ENCODE results near the gene UBAC2.

UBAC2 gene

GRCh38 chr13:99313501-99313900, 112.8 kb downstream of the UBAC2 start:
- no peak overlapping the region for H3K4me3 ChIP-seq (IDR thresholded peaks at IDR 0.05; ENCODE audit: insufficient read depth, low read depth, low read length)
- no peak for TF ChIP-seq CTCF (conservative IDR thresholded peaks at IDR 0.05; ENCODE audit: low read depth, low read length)
- H3K4me2 ChIP-seq = no peak overlapping the region
- no peaks in the 10 kb centered on the region for H3K27me3 ChIP-seq (ENCODE audit: insufficient read depth, low read depth)
- no peaks in the 10 kb centered on the region for H4K20me1 ChIP-seq (ENCODE audit: insufficient read depth)
- H3K27ac ChIP-seq = no peak overlapping the region
- H3K79me2 ChIP-seq (ENCODE audit: insufficient read depth, low read depth) = no peaks in the 10 kb centered on the region
- no peaks in the 10 kb centered on the region for H3K36me3 ChIP-seq (ENCODE audit: insufficient read depth)
- H2AFZ ChIP-seq (ENCODE audit: low read depth) = no peak overlapping the region
- H3K4me1 ChIP-seq (ENCODE audit: low read depth, poor library complexity, severe bottlenecking) = no peaks in the 10 kb centered on the region
- H3K9ac ChIP-seq = no peak overlapping the region

GRCh38 chr13:99313941-99314340, 113.3 kb downstream of the UBAC2 start:
- no peak overlapping the region for H3K9ac ChIP-seq
- no peak for TF ChIP-seq CTCF (conservative IDR thresholded peaks at IDR 0.05; ENCODE audit: low read depth, low read length)
- no peak overlapping the region for H2AFZ ChIP-seq (ENCODE audit: low read depth)
- no peaks in the 10 kb centered on the region for H4K20me1 ChIP-seq (ENCODE audit: insufficient read depth)
- H3K4me3 ChIP-seq (IDR thresholded peaks at IDR 0.05; ENCODE audit: insufficient read depth, low read depth, low read length) = no peak overlapping the region
- H3K4me1 ChIP-seq (ENCODE audit: low read depth, poor library complexity, severe bottlenecking) = no peaks in the 10 kb centered on the region
- no peaks in the 10 kb centered on the region for H3K27me3 ChIP-seq (ENCODE audit: insufficient read depth, low read depth)
- H3K79me2 ChIP-seq (ENCODE audit: insufficient read depth, low read depth) = no peaks in the 10 kb centered on the region
- no peaks in the 10 kb centered on the region for H3K36me3 ChIP-seq (ENCODE audit: insufficient read depth)
- H3K27ac ChIP-seq = no peak overlapping the region
- H3K4me2 ChIP-seq = no peak overlapping the region

GRCh38 chr13:99314640-99315176, 114.1 kb downstream of the UBAC2 start:
- no peak overlapping the region for H3K9ac ChIP-seq
- no peak overlapping the region for H2AFZ ChIP-seq (ENCODE audit: low read depth)
- no peaks in the 10 kb centered on the region for H3K4me1 ChIP-seq (ENCODE audit: low read depth, poor library complexity, severe bottlenecking)
- H3K27me3 ChIP-seq (ENCODE audit: insufficient read depth, low read depth) = no peaks in the 10 kb centered on the region
- H3K79me2 ChIP-seq (ENCODE audit: insufficient read depth, low read depth) = no peaks in the 10 kb centered on the region
- no peaks in the 10 kb centered on the region for H3K36me3 ChIP-seq (ENCODE audit: insufficient read depth)
- no peaks in the 10 kb centered on the region for H4K20me1 ChIP-seq (ENCODE audit: insufficient read depth)
- H3K27ac ChIP-seq = no peak overlapping the region
- TF ChIP-seq CTCF (conservative IDR thresholded peaks at IDR 0.05; ENCODE audit: low read depth, low read length) = no peak
- H3K4me3 ChIP-seq (IDR thresholded peaks at IDR 0.05; ENCODE audit: insufficient read depth, low read depth, low read length) = no peak overlapping the region
- no peak overlapping the region for H3K4me2 ChIP-seq

GRCh38 chr13:99315186-99315585, 114.5 kb downstream of the UBAC2 start:
- H3K4me1 ChIP-seq (ENCODE audit: low read depth, poor library complexity, severe bottlenecking) = no peaks in the 10 kb centered on the region
- no peaks in the 10 kb centered on the region for H3K27me3 ChIP-seq (ENCODE audit: insufficient read depth, low read depth)
- H3K79me2 ChIP-seq (ENCODE audit: insufficient read depth, low read depth) = no peaks in the 10 kb centered on the region
- no peaks in the 10 kb centered on the region for H4K20me1 ChIP-seq (ENCODE audit: insufficient read depth)
- H2AFZ ChIP-seq (ENCODE audit: low read depth) = no peak overlapping the region
- H3K9ac ChIP-seq = no peak overlapping the region
- H3K36me3 ChIP-seq (ENCODE audit: insufficient read depth) = no peaks in the 10 kb centered on the region
- no peak overlapping the region for H3K27ac ChIP-seq
- H3K4me3 ChIP-seq (IDR thresholded peaks at IDR 0.05; ENCODE audit: insufficient read depth, low read depth, low read length) = no peak overlapping the region
- no peak for TF ChIP-seq CTCF (conservative IDR thresholded peaks at IDR 0.05; ENCODE audit: low read depth, low read length)
- no peak overlapping the region for H3K4me2 ChIP-seq
